SKM-1 (cell line): Measurements from ENCODE around the gene ZNF654.
A peak's percentile ranks its signal among the peaks of the same experiment; 100 is the strongest.
"Not testable (repeated sequence)": the region's sequence is repeated elsewhere in the genome, so short reads cannot be mapped to it uniquely, and the experiment has no call there.

ENCODE experiments used
- DNase-seq: peaks from one replicate; lab custom pipeline; 2025; ENCODE audit not compliant: unreplicated experiment; lab: John Stamatoyannopoulos, UW

ZNF654 gene

DNA sequence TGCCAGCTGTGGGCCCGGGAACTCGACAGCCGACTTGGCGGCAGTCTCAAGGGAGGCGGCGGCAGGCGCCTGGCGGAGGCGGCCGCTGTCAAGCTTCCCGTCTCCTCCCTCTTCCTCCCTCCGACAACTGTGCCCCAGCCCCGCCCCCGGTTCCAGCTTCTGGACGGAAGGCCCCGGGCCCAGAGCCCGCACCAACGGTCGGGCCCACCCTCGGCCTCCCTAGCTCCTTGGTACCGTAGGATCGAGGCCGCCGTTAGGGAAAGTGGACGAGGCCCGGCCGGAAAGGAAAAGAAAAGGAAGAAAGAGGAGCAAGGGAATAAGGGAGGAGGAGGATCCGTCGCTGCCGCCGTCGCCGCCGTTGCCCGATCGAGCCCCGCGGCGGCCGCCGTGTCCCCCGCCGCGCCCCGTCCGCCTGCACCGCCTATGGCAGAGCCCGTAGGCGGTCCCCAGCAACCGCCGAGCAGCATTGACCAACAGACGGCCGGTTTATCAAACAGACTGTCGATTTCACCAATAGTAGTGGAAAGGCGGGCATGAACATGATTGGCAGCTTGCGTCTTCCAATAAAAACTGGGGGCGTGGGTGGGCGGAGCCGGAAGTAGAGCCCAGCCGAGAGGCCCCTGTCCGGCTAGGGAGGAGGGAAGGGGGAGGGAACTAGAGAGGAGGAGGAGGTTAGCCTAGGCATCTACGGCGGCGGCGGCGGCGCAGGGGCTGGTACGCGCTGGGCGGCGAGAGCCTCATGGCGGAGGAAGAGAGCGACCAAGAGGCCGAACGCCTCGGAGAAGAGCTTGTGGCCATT lies at the start of gene ZNF654, which contains the start of gene CGGBP1:
Gene ZNF654, plus strand, starts transcription at position 675 of the 799 bp plus-strand sequence. Its CDS starts 65 bp downstream, at position 740.
Gene CGGBP1, minus strand, starts transcription at position 425 of the 799 bp plus-strand sequence. CDS start 3,029 bp downstream, outside the sequence.
- DNase-seq = peak; percentile 98

DNA sequence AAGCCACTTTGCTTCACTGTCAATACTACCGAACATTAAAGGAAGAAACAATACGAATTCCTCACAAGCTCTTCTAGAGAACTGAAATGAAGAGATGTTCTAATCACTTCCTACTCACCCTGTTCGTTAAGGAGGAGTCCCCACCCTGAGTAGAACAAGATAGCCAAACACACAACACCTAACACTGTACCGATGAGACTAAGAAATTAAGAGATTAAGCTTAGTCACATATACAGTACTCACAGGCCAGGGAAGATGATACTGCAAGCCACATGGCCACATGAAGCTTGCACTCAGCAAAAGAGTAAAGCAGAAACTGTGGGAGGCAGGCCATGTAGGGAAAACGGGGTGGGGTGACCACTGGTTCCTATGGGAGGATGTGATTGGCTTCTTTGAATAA lies 48.2 kb upstream of the ZNF654 start:
- DNase-seq = no peak

DNA sequence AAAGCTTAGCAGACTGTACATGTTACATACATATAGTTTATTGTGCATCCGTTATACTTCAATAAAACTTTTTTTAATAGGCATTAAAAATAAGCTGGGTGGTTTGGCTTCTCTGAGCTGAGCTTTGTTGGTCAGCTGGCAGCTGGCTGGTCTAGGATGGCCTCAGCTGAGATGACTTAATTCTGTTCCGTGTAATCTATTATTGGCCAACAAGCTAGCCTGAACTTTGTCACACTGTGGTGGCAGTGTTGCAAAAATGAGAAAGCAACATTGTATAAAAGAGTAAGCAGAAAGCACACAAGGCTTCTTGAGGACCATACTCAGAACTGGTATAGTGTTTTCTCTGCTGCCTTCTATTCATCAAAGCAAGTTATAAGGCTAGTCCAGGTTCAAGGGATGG lies 45.5 kb upstream of the ZNF654 start:
- no peak for DNase-seq

DNA sequence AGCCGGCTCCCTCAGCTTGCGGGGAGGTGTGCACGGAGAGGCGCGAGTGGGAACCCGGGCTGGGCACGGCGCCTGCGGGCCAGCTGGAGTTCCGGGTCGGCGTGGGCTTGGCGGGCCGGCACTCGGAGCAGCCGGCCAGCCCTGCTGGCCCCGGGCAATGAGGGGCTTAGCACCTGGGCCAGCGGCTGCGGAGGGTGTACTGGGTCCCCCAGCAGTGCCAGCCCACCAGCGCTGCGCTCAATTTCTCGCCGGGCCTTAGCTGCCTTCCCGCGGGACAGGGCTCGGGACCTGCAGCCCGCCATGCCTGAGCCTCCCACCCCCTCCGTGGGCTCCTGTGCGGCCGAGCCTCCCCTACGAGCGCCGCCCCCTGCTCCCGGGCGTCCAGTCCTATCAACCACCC lies 43.4 kb upstream of the ZNF654 start:
- DNase-seq = not testable (repeated sequence)

DNA sequence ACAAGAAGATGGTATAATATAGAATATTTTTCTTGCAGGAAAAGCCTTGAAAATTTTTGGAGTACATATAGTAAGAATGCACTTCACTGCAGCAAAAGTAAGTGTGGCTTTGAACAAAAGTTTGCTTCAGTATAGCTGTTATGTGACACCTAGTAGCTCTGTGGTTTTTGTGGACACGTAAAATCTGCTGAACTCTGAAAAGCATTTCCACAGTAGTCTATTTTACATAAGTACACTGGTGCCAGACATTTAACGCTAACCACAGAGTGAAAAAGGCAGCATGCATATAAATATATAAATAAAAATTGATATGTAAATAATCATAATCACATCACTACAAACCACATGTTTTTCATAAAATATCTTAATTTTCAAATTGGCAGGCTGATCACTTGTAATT lies 40.0 kb upstream of the ZNF654 start:
- no peak for DNase-seq

DNA sequence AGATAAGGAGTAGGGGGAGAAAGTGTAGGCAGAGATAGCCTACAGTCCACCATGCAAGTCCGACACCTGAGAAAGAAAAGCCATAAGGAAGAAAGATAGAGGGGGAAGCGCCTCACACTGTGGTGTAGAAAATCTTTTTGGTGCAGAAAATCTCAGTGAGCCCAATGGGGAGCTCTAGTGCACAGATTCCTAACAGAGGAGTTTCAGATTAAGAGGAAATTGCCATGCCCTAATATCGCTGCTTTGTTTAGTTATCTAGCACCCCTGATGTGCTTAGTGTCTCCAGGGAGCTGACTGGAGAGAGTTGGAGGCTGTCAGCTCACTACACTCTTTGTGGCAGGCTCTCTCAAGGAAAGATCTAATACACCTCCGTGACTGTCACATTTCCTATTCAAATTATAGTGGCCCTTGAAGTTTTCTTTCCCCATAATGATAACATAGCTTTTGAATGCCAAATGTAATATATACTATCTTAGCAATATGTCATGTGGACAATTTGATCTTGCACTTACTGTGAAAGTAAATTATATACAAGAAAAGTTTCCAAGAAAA lies 34.0 kb upstream of the ZNF654 start:
- DNase-seq = no peak

DNA sequence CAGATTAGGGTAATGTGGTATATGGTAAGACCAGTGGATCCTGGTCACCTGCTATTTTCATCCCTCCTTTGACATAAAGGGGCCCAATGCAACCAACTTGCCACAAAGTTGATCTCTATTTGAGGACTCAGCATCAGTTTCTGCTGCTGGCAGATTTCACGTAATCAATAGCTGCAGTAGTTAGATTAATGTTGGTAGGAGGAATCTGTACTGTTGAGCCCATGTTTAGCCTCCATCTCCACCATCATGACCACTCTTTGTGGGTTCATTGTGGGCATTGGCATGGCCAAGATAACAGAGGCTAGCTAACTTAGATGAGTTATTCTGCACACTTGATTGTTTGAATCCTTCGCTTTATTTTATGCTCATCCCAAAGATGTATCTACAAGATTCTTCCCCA lies 30.2 kb upstream of the ZNF654 start:
- DNase-seq = no peak

DNA sequence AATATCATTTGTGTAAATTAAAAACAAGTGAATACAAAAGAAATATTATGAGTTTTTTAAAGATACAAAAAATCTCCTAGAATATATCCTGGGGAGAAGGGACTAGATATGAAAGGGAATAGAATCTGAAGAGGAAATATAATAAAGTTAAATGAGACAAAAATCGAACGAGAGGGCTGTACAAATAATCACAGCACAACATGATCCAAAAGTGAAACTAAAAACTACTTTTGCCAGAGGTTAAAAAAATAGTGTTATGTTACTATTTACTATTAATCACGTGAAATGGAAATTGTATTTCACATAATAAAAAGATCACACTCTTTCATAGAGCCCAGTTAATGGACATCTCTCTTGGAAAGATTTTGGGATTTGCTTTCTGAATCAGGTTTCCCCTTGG lies 28.8 kb upstream of the ZNF654 start:
- DNase-seq = no peak

DNA sequence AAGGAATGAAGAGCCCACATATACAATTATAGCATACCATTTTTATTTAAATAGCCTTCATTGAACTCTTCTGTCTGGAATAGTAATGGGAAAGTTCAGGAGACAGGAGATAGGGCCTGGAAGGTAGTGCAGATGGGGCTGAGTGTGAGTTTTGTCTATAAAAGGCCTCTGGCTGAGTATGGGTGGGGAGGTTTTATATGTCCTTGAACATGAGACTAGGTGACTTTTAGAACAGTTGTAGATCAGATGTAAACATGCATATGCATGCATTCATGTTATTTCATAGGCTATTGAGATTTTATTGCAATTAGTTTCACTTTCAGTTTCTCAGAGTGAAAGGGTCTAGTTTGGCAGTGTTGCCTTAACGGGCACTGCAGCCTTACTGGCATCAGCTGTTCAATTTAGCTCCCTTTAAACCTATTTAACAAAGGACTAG lies 27.4 kb upstream of the ZNF654 start:
- no peak for DNase-seq

DNA sequence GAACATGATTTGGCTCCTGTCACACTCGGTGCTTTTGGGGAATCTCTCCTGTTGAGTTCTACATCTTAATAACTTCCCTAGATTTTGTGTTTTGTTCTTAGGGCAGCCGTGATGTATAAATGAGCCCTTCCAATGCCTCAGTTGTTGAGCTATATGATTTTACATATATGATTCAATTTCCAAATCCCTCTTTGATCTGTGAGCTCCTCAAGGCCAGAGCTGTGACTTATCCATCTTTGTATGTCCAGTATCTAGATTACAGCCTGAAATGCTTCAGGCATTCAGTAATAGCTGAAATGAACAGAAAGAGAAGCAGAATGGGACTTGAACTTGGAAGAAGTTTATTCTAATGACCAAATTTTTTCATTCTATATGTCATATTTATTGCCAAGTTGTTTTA lies 26.8 kb upstream of the ZNF654 start:
- no peak for DNase-seq

DNA sequence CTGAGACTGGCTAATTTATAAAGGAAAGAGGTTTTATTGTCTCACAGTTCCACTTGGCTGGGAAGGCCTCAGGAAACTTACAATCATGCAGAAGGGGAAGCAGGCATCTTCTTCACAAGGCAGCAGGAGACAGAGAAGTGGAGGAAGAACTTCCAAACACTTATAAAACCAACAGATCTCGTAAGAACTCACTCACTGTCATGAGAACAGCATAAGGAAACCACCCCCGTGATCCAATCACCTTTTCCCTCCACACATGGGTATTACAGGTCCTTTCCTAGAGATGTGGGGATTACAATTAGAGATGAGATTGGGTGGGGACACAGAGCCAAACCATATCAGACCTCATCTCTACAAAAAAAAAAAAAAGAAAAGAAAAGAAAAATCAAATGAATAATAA lies 26.0 kb upstream of the ZNF654 start:
- no peak for DNase-seq

DNA sequence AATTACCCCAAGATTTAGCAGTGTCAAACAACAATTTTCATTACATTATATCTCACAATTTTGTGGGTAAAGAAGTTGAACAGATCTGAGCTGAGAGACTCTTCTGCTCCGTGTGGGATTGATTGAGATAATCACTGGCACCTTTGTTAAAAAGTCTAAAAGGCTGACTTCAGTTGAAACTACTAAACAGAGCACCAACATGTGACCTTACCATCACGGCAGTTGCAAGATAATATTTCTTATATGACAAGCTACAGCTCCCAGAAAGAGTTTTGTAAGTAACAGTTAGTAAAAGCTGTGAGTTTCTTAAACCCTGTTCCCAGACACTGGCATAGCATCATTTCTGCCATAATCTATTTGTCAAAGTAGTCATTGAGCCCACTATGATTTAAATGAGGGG lies 25.2 kb upstream of the ZNF654 start:
- no peak for DNase-seq

DNA sequence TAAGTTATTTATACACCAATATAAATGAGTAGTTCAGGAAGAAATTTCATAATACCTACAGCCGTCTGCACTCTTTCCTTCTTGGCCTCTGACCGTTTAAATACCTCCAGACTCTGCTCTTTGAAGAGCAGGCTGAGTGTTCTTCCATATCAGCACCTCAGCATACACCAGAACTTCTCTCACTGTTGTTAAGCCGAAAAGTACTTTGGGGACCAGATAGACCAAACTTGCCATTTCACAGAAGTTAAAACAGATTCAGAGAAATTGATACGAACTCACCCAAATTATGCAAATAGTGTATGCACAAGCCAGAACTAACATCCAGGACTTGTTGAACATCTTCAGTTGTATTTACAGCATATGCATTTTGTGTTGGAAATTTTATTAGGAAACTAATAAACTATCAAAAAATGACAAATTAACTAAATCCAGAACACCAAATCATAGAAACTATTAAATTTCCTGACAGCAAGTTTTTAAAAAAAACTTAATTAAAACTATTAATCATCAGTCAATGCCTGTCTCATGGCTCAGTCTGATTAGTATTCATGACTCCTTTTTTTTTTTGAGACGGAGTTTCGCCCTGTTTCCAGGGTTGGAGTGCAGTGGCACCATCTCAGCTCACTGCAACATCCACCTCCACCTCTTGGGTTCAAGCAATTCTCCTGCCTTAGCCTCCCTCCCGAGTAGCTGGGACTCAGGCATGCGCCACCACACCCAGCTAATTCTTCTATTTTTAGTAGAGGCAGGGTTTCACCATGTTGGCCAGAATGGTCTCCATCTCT lies 24.4 kb upstream of the ZNF654 start:
- DNase-seq = no peak

DNA sequence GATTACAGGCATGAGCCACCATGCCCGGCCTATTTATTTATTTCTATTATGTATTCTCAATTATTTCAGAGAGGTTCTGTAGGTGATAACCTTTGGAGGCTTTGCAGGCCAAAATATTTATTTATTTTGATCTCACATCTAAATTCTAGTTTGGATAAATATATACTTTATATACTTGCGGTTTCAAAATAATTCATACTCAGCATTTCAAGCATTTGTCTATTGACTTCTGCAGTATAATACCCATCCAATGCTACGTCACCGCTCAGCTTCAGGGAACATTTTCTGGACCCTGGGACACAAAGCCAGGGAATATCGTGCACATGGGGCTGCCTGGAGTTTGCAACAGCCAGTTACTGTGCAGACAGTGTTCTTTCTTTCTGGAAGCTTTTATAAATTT lies 22.8 kb upstream of the ZNF654 start:
- DNase-seq = no peak

DNA sequence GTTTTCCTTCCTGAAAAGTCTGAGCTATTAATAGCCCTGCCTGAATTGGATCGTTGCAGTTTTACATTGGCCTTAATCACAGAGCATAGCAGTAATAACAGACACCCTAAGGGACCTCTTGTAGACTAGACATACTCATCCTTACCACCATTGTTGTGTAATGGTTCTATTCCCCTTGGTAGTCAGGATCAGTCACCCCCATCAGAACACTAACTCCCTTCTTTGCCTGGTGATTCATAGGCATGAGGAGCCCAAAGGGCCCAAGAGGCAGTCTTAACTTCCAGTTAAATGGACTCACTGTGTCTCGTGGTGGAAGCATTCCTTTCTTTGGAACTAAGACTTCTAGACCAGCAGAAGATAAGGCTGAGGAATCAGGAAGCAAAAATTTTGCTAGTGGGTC lies 20.5 kb upstream of the ZNF654 start:
- no peak for DNase-seq

DNA sequence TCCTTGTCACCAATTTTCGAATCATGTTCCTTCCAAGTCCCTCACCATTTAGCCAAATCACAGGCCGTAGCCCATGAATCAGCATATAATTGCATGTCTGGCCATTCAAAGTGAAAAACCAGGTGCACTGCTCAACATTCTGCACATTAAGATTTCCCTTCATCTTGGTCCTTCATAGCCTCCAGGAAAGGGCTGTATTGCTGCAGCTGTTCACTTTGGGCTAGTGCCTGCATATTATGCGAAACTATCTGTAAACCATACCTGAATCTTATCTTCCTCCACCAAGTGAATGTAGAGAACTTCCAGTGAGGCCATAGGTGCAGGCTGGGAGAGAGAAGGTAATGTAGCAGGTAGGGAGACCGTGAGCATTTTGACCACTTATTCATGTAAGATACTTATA lies 18.5 kb upstream of the ZNF654 start:
- no peak for DNase-seq

DNA sequence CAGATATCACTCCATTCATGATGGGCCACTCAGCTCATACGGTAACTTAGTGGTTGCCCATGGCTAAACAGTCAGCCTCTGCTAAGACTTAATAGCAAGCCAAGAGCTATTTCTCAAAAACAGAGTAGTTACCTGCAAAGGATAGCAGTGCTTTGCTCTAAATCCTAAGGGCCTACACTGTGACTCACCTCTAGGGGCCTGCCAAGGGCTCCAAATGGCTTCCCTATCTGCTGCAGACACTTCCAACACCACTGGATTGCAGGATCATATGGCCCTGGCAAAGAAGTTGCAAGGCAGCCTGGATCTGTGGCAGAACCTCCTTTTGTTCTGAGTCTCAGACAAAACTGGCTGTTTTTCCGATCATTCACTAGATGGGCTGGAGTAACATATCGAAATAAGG lies 18.1 kb upstream of the ZNF654 start:
- DNase-seq = no peak

DNA sequence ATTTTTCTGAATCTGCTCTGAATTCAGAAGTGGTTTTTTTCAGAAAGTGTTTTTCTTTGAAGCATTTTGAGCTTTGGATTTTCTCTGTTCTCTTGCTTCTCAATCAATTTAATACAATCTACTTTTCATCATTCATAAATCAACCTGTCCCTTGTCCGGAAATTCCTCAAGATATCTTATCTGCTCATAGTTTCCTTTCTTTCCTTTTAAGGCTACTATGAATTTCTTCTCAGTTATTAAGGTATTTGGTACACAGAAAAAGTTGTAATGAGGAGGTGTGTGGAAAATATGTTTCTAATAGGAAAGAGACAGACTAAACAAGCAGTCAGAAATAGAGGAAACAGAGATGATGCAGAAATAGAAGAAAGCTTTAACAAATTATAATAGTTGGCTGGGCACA lies 14.6 kb upstream of the ZNF654 start:
- no peak for DNase-seq

DNA sequence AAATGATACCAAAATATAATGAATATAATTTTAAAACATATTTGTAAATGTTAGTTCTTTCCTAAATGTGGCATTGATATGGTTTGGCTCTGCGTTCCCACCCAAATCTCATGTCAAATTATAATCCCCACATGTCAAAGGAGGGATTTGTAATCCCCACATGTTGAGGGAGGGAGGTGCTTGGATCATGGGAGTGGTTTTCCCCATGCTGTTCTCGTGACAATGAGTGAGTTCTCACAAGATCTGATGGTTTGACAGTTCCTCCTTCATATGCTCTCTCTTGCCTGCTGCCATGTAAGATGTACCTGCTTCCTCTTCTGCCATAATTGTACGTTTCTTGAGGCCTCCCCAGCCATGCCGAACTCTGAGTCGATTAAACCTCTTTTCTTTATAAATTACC lies 12.3 kb upstream of the ZNF654 start:
- no peak for DNase-seq

DNA sequence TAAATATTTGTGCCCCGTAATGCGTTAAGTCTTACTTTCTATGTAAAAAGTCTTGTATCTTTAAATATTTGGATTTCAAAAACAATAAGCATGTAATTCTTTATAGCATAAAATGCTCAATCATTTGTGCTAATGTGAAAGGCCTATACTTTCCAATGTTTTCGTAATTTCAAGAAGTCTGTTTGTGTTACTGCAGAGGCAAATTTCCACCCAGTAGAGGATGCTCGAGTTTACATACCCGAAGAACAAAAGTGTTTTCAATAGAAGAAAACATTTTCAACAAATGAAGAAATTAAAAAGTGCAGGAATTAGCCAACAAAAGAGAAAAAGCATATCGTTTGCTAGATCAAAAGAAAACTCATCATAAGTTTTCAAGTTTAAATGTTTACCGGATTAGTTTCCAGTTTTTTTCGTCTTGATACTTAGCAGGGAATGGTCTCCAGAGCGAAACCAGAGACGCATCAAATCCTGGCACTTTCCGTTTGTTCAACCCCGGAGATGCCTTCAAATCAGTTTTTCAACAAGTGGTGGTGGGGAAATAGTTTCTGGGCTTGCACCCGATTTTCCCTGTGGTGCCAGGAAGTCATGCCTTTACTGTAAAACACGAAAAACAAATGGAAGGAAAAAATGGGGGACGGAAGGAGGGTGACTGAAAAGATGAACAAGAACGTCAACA lies 1.3 kb upstream of the ZNF654 start:
- DNase-seq = no peak

DNA sequence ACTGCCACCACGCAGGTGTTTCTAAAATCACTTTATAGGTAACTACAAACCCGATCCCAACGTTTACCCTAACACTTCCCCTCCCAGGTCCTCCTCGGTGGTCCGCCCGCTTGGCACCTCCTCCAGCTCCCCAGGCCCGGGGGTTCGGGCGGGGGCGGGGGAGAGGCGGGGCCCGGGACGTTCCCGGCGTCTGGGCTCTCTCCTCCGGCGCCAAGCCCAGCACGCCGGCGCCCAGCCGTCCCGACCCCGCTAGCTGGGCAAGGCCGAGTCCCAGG lies 812 bp upstream of the ZNF654 start:
- no peak for DNase-seq
